NCI-H510A treated with DMSO at 0.1 percent for 48 hours (cell line): ENCODE data around the gene UMAD1.

Experiments
- DNase-seq: peaks from one replicate; lab custom pipeline; 2025; lab: John Stamatoyannopoulos, UW

Gene UMAD1

DNA sequence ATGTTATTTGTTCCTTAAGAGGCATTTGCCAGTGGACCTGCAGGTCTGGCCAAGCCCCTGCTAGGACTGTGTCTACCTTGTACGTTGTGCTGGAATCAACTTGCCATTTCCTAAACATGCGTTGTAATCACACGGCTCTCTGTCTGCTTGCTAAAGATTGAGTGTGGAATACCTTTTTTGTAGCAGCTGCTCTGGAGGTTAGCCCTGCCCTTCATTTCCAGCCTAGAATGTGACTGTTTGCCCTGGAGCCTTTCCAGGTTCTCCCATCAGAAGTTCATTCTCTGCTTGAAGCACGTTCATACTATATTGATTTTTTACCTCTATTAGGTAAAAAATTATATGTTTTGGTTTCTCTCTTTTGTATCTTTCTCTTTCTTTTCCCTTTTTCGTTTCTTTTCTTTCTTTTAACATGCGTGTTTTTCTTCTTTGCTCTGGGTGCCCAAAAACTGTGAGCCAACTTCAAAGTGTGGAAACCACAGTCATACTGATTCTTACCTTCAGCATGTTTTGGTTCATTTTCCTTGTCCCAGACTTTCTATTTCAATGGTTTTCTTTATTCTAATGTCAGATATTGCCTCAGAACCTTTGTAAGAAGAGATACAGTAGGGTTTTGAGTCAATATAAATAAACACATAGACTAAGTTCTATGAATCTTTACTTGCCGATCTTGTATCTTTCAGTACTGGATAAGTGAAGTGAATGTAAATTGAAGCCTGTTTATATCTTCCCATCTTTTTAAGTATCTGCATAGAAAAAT is 189.7 kb downstream of the UMAD1 start:
- no peak for DNase-seq

DNA sequence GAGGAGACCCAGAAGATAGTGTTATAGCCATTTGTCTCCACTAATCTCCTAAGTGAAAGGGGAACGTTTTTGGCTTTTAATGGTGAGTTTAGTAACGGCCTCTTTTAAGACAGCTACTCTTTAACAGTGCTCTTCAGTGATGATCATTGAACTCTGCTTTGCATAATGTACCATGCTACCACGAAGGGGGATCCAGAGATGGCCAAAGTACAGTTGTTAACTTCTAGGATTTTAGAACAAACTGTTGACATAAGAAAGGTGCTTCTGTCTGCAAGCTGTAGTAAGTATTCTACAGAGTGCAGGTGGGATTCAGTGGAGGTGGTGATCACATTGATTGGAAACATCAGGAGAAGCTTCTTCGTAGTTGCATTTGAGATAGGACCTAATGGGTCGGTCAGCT is 192.0 kb downstream of the UMAD1 start:
- no peak for DNase-seq

DNA sequence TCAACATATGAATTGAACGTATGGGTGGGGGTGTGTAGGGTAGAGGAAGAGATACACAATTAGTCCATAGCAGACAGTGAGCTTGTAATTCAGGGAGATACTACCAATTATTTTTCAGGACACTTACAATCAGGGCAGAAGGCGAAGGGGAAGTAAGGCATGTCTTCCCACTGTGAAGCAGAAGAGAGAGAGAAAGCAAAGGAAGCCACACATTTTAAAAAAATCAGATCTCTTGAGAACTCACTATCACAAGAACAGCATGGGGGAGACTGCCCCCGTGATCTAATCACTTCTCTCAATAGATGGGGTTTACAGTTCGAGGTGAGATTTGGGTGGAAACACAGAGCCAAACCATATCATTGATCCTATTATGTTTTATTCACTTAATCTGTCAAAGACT is 194.2 kb downstream of the UMAD1 start:
- no peak for DNase-seq

DNA sequence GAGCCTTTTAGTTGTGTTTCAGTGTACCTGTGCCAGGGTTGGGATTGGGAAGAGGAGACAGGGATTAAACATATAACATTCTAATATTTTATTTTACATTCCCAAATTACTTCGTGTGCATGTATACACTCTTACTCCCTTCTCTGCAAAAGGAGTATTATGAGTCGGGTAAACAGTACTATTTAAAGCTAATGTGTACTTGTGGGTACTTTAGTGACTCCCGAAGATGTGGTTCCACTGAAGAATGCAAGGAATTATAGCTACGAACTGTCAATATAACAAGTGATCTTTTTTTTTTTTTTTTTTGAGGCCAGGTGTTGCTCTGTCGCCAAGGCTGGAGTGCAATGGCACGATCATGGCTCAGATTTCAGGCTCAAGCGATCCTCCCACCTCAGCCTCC is 200.5 kb downstream of the UMAD1 start:
- DNase-seq, result no peak

DNA sequence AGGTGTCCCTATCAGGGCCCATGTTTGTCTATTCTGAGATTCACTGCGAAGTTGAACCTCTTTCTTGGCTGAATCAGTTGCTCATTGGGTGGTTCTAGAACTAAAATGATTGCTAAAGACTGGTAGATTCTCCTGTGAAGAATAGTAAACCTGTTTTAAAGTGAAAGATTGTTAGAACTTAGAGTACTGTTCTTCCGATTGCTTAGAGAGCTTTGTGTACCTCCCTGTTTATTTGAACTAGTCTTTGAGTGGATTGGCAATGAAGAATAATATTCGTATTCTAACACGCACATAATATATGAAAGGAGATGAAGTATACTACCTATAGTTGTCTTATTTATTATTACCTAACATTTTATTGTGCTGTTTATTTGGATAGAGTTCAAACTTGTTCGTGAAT is 202.7 kb downstream of the UMAD1 start:
- DNase-seq, result no peak

DNA sequence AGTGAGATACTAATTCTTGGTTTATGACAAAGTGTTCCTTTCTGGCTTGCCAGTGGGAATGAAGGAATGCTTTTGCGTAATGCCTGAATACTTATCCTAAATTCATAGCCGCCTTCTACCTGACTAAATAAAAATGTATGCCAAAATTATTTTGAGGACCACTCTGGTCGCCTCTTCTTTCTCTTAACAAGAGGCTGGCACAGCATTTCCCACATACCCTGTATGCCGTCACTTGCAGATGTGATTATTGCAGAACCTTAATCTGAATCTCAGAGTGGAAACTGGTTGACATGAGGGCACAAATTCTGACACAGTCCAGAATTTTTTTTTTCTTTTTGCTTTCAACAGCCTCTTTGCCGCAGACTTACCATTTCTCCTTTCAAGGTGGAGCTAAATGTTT is 203.4 kb downstream of the UMAD1 start:
- no peak for DNase-seq

DNA sequence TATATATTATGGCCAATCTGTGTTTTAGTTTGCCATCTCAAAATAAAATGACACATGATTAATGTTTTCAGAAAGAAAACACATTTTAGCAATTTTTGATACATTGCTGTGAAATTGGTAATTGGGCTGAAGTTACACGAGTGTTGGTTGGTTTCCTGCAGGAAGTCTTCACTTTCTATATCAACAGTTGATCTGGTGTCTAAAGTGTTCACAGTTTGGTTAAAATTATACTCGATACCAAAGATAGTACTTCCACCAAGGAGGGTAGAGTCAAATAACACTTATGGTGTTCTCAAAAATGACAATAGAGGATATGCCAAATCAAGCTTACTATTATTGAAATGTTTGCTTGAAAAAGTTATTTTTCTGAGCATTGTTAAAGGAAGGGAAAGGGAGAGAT is 207.7 kb downstream of the UMAD1 start:
- DNase-seq, result no peak

DNA sequence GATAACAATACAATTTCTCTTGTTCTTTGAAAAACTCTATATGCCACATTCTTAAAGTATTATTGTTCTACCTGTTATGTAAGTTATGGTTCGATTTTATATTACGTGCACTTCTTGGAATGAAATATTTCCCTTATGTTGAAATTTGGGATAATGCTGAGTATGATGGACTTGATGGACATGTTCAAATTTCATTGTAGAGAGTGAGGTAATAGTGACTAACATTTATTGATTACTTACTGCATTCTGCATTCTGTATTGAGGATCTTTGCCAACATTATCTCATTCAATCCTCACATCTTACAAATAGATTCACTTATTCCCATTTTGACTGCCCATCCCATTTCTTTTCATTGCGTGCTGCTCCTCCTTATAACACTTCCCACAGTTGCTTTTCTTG is 208.3 kb downstream of the UMAD1 start:
- no peak for DNase-seq

DNA sequence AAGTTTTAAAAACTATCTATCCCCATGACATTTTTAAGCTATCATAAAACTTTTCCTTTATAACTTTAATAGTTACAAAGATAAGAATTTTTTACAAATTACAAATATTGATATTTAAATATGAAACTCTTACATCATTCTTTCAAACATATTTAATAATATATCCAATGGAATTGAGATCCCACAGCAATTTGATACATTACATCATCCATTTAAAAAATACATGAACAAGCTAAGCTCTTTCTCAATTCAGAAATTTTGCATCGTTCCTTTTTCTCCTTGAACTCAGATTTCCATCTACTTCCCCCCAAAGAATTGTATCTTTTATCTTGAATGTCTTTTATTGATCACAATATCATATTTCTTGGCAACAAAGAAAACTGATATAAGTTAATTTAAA is 209.6 kb downstream of the UMAD1 start:
- DNase-seq, result no peak

DNA sequence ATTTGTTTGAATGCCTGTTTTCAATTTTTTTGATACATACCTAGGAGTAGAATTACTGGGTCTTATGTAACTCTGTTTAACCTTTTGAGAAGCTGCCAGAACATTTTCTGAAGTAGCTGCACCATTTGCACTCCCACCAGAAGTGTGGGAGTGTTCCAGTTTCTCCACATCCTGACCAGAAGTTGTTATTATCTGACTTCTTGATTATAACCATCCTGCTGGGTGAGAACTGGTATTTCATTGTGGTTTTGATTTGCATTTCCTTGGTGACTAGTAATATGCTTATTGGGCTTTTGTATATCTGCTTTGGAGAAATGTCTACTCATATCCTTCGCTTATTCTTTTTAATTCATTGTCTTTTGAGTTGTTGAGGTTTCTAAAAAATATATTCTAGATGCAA is 210.8 kb downstream of the UMAD1 start:
- no peak for DNase-seq

DNA sequence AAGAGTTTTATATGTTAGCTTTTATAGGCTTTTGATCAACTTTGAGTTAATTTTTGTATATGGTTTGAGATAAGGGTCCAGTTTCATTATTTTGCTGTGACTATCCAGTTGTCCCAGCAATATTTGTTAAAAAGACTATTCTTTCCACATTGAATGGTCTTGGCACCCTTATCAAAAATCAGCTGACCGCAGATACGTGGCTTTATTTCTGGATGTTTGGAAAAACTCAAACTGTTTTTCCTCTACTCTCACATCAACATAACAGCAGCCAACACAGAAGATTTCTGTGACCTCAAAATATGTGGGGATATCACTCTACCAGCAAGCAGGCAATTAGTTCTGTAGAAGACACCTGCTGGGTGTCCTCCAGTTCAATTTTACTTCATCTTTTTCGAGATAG is 211.4 kb downstream of the UMAD1 start:
- no peak for DNase-seq

DNA sequence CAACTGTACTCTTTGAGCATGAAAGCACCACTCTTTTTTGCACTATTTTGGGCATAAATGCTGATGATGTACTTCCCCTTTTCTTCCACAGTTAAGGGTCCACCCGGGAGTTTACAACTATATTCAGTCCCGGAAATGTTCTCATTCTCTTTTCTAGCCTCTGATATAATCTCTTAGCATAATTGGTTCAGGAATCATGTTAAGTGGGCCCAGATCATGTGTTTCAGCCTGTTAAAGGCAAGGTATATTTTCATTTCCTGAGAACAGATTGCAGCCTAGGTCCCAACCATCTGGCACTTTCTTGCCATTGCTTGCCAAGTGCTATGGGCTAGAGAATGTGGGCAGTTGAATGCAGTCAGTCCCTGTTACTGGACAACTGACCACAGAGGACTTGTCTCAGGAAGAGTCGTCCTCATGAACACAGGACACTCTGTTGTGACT is 216.6 kb downstream of the UMAD1 start:
- no peak for DNase-seq

DNA sequence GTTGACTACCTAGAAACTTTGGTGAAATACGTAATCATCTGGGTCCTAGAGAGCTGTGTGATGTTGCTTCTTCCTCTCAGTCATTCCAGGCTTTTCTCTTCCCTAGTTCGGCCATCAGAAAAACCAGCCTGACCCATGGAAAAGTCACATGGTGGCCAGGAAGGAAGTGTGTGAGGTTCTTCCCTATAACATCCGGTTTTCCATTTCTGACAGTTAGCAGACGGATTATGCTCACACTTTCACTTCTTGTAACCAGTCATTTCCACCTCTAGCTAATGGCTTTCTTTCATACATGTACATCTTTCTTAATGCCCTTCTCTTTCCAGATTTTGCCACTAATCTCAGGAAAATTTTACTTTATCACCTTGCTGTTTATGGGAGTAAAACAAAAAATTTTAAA is 218.0 kb downstream of the UMAD1 start:
- DNase-seq, result no peak

DNA sequence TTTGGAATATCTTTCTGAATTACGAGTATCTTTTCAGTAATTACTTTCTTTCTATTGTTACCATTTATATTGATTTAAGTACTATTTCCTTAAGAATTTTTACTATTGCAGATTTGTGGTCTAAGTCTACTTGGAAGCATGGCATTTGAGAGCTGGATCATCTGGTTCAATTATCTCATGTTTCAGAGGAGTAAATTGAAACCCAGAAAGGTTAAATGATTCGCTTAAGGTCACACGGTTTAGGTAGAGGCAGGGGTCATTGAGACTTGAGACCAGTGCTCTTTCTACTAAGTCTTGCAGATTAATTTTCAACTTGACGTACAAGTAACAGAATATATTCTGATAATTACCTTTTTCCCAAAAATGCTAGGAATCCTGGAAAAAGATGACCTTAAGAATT is 218.9 kb downstream of the UMAD1 start:
- no peak for DNase-seq

DNA sequence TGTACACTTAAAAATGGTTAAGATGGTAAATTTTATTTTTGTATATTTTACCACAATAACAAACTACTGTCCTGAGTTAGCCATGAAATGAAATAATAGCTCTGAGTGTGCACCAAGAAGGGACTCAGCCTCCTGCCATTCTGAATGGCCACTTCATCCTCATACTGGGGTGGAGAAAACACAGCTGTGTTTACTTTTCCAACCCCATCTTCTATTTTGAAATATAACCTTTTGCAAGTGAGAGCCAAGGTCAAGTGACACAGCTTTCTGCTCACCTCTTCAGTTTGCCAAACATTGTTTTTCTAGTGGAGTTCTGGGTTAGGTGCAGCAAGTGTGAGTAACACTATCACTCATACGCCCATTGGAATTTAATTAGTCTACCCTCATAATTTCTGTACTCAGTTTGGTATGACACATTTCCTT is 220.7 kb downstream of the UMAD1 start:
- DNase-seq, result peak; percentile 97

DNA sequence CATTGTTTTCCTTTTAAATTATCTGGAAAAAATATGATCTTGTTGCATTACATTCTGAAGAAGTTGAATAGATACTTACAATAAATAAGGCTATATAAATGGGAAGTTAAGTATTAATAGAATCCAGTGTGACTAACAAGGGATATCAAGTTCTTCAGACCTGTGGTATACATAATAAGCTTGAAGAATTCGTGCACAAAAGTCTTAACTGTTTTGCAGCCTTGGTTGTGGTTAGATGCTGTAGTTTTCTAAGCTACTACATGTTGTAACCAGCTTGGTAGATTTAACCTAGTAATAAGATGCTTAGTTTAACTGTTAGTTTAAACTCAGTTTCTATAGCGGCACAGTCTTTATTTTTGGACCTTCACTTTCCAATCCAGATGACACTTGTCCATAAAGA is 221.8 kb downstream of the UMAD1 start:
- no peak for DNase-seq

DNA sequence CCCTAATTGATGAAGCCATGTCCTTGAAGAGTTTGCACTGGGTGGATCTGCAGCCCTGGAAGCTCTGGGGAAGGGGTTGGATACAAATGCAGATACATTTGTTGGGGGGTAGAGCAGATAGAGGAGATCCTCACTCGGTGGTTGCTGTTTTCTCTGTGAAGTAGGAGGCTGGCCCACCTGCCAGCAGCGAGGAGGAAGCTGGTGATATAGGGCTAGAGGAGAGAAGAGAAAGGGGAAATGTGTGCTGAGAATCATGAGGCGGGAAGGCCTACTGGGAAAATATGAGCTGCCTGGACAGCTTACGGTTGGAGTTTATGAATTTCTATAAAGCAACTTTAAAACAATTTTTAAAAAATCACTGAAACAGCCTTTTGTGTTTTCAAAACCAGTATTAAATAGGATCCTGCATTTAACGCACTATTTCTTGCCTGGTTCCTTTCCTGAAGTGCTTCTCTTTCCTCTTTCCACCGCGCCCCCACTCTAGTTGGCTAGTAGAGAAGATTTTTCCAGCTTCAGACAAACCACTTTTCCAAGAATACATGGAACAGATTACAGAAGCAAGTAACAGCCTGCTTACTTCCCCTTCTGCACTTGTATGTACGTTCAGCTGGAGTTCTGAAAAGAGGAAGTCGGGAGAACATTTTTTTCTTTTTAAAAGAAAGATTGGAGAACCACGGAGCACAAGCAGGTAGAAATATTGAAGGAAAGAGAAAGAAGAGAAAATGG is 227.5 kb downstream of the UMAD1 start:
- peak; percentile 9 for DNase-seq

DNA sequence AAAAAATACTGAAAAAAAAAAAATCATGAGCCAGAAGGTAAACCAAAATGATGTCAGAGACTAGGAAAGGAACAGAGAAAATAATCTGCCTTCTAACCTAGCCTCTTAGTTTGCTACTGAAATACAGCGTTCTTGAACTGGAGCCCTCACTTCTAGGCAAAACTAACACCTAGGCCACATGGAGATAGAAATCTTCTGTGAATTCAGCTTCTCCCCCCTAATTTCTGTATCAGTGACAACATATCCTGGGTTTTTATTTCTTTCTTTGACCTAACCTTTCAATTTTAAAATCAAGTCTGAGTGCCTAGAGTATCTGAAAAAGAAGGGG is 228.0 kb downstream of the UMAD1 start:
- DNase-seq, result peak; percentile 8

DNA sequence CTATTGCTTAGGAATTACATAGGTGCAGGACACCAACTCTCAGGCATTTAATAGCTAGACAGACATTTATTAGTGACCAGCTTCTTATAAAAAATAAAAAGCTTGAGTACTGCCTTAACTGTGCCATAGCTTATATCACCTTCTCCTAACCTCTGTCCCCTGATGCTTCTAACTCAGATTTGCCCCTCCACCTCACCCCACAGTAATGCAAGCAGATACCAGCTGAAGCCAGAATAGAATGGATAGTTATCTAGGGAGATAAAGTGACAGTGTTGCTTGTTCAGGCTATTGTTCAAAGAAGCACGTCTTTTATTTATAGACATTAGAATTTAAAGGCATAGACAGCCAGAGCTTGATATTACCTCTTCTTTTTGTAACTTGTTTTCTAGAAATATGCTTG is 228.5 kb downstream of the UMAD1 start:
- peak; percentile 32 for DNase-seq

DNA sequence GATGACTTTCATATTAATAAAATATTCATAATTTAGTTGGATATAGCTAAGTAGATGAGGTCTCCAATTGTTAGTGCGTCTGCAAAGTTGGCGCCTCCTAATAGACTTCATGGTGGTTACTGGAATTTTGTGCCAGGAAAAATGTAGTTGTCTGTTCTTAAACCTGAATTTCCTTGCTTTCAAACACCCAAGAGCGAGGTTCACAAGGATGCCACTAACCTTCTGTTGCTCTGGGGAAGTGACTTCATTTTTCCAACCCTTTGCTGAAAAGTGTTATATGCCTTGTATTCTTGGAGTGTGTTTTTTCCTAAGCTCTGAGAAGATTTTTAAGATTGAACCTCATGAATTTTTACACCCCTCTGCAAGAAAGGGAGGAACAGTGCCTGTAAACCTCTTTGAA is 229.1 kb downstream of the UMAD1 start:
- no peak for DNase-seq

DNA sequence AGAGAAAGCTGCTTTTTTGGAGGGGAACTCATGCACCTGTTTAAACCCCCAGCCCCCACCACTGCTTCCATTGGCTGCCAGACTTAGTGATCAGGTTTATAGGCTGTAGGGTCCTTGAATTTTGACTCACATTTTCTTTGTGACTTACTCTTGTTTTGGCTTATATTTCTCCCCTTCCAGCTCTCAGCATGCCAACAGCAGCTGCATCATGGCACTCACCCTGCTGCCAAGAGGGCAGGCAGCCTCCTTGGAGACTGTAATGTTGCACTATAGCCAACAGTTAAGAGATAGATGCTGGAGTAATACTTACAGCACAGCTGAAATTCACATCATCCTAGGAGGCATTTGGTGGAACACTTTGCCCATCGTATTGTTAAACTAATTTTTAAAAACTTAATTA is 230.0 kb downstream of the UMAD1 start:
- DNase-seq, result no peak

DNA sequence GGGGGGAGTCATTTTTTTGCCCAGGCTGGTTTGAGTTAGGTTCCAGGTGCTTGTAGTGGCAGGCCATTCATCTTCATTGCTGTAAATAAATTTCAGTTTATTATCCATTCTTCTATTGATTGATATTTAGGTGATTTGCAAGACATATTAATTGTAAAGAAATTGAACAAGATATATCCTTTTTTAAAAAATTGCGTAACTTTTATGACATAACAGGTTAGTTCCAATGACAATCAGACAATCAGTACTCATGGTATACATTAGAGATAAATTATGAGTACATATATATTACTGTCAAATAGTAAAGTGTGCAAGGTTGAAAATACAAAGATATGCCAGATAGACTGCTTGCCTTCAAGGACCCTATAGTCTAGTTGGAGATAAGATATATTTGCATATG is 235.9 kb downstream of the UMAD1 start:
- DNase-seq, result no peak

DNA sequence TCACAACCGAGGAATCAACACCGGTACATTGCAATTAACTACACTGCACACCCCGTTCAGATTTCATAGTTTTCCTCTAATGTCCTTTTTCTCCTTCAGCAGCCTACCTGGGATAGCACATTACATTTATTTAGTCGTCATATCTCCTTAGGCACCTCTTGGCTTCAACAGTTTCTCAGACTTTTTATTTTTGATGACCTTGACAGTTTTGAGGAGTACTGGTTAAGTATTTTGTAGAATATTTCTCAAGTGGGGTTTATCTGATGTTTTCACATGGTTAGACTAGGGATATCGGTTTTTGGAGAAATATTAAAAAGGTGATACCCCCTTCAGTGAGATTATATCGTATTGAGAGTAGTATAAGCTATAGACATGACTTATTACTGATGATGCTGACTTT is 241.0 kb downstream of the UMAD1 start:
- DNase-seq, result no peak

DNA sequence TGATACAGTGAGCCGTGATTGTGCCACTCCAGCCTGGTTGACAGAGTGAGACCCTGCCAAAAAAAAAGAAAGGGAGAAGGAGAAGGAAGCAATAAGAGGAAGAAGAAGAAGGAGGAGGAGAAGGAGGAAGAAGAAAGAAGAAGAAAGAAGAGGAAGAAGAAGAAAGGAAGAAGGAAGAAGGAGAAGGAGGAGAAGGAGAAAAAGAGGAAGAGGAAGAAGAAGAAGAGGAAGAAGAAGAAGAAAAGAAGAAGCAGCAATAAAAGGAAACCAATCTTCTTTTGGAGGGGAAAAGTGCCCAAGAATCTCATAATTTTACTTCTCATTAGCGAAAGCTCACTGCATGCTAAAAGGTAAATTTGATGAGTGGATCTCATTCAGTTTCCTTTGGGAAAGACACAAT is 242.3 kb downstream of the UMAD1 start:
- no peak for DNase-seq
